ELR (cell line): ENCODE data around the gene KLK15.

Experiments
- DNase-seq: peaks from one replicate; pipeline ENCODE4 v3.0.0-alpha.2; 2015; ENCODE audit warnings: low read depth

Gene KLK15

GRCh38 chr19:50776131-50776530, 57.2 kb downstream of the KLK15 start:
- DNase-seq = no peak
